Gastroesophageal sphincter (tissue), 4 donors: ENCODE results near the gene ZRANB3. TPM values are rescaled to one million over a fixed set of nuclear protein-coding genes. Genes with fewer than 3 reads are reported as not detected.
"Not testable (repeated sequence)": the region's sequence is repeated elsewhere in the genome, so short reads cannot be mapped to it uniquely, and the experiment has no call there.

Experiments used
- ATAC-seq: fragments of 150-250 bp; one replicate; pipeline ENCODE4 v1.9.1; 2016; ENCODE audit warnings: mild to moderate bottlenecking, moderate library complexity
- H3K27ac ChIP-seq, 4 donors: fragments of 200-600 bp; sonication (generic) in 3 of 4; 1 replicate in 3 of 4; 2 replicates in 1 of 4; pipeline ENCODE4 v1.5.1; 2016 to 2019
- H3K27me3 ChIP-seq: fragments of 200-600 bp; sonication (generic); one replicate; pipeline ENCODE4 v1.5.1; 2019
- H3K36me3 ChIP-seq, 2 donors: fragments of 200-600 bp; sonication (generic); one replicate each; pipeline ENCODE4 v1.5.1; 2019; ENCODE audit warnings: control low read depth in 1 of 2
- H3K4me1 ChIP-seq, 3 donors: fragments of 200-600 bp; sonication (generic); 1 replicate in 2 of 3; 2 replicates in 1 of 3; pipeline ENCODE4 v1.5.1; 2016 to 2019; ENCODE audit warnings: control low read depth in 2 of 3
- H3K4me3 ChIP-seq, 2 donors: fragments of 200-600 bp; sonication (generic); one replicate each; pipeline ENCODE4 v1.5.1; 2019; ENCODE audit warnings: mild to moderate bottlenecking in 1 of 2, moderate library complexity in 1 of 2
- H3K9me3 ChIP-seq, 3 donors: fragments of 200-600 bp; sonication (generic); one replicate each; pipeline ENCODE4 v1.5.1; 2017 to 2019; ENCODE audit warnings: control low read depth in 2 of 3
- CTCF ChIP-seq, 4 experiments: fragments of 200-600 bp in 2 of 4; fragments of 450-650 bp in 2 of 4; sonication (generic) in 1 of 4; IDR thresholded peaks; one replicate each; pipeline ENCODE4 v1.5.1; 2017 to 2019; ENCODE audit warnings: antibody characterized with exemption in 4 of 4, mild to moderate bottlenecking in 2 of 4, moderate library complexity in 2 of 4
- EP300 ChIP-seq: sonication (generic); formaldehyde crosslinking; IDR thresholded peaks from one replicate; pipeline ENCODE4 v1.6.1; 2017; ENCODE audit warnings: antibody characterized with exemption, mild to moderate bottlenecking
- POLR2A ChIP-seq, 2 donors: fragments of 450-650 bp; IDR thresholded peaks; one replicate each; pipeline ENCODE4 v1.6.1; 2017; ENCODE audit warnings: antibody characterized with exemption in 2 of 2, mild to moderate bottlenecking in 2 of 2, moderate library complexity in 1 of 2
- POLR2AphosphoS5 ChIP-seq: sonication (generic); formaldehyde crosslinking; IDR thresholded peaks from one replicate; pipeline ENCODE4 v1.6.1; 2017; ENCODE audit warnings: antibody characterized with exemption
- WGBS, 2 donors: methylation state at CpG; one replicate each; pipeline ENCODE4 v1.1.5; 2018; ENCODE audit warnings: low coverage in 1 of 2; 5-methylcytosine and 5-hydroxymethylcytosine counted together
- total RNA-seq, 4 donors: library from RNA; depleted of rRNA; stranded (reverse); fragments of >200 nt; gene quantifications; one replicate each; pipeline ENCODE4 v1.1.0, GENCODE V29; 2016

ZRANB3 gene
- total RNA-seq, 4 donors from 2014 or later: 1.4 to 4.6 (median 2.4) TPM

- H3K27ac ChIP-seq: no peak overlapping the region
- no peak for ATAC-seq
- WGBS, 2 donors: 96 to 100% methylated on average over 3 of the region's 4 CpGs
- no peak overlapping the region for H3K4me3 ChIP-seq
- peaks cover 0 to 6% (median 0%) of the 10 kb centered on the region in 3 donors for H3K9me3 ChIP-seq
- TF ChIP-seq CTCF (IDR thresholded peaks at IDR 0.05) (no peak), POLR2A (IDR thresholded peaks at IDR 0.05) (no peak), POLR2AphosphoS5 (no peak), EP300 (no peak)
- H3K4me1 ChIP-seq: no peaks in the 10 kb centered on the region
- H3K36me3 ChIP-seq: no peaks in the 10 kb centered on the region
- H3K27me3 ChIP-seq: no peaks in the 10 kb centered on the region
Measured at GRCh38 chr2:135373702-135374101, 157.3 kb downstream of the ZRANB3 start.

GRCh38 chr2:135349941-135350340 lies 181.1 kb downstream of the ZRANB3 start:
- WGBS, 2 donors: 90 to 97% methylated on average over 5 to 6 of the region's 6 CpGs
- H3K27ac ChIP-seq: no peak overlapping the region
- no peak for ATAC-seq
- H3K27me3 ChIP-seq: no peaks in the 10 kb centered on the region
- H3K4me1 ChIP-seq: no peaks in the 10 kb centered on the region
- H3K36me3 ChIP-seq: peaks cover 0 to 27% of the 10 kb centered on the region in 2 donors
- H3K9me3 ChIP-seq: peaks cover 0 to 12% (median 0%) of the 10 kb centered on the region in 3 donors
- no peak for TF ChIP-seq CTCF (IDR thresholded peaks at IDR 0.05)
- TF ChIP-seq POLR2A (IDR thresholded peaks at IDR 0.05): no peak
- no peak for TF ChIP-seq POLR2AphosphoS5
- no peak for TF ChIP-seq EP300
- H3K4me3 ChIP-seq: no peak overlapping the region

- H3K9me3 ChIP-seq: peaks cover 0 to 12% (median 0%) of the 10 kb centered on the region in 3 donors
- ATAC-seq, H3K4me3 ChIP-seq, H3K4me1 ChIP-seq, H3K27ac ChIP-seq, H3K27me3 ChIP-seq: not testable (repeated sequence)
- H3K36me3 ChIP-seq: peaks cover 0 to 27% of the 10 kb centered on the region in 2 donors
- 97 to 100% methylated on average over 2 to 5 of the region's 5 CpGs for WGBS, 2 donors
Measured at GRCh38 chr2:135348096-135348704, 182.8 kb downstream of the ZRANB3 start.

- WGBS, 2 donors: 68 to 69% methylated on average over 3 of the region's 3 CpGs
- ATAC-seq: no peak
Measured at GRCh38 chr2:135337071-135337470, 193.9 kb downstream of the ZRANB3 start.

GRCh38 chr2:135335256-135335655 lies 195.8 kb downstream of the ZRANB3 start:
- Histone ChIP-seq H3K36me3 (peaks cover 0 to 10% of the 10 kb centered on the region in 2 donors), H3K4me1 (no peaks in the 10 kb centered on the region), H3K27me3 (no peaks in the 10 kb centered on the region), H3K27ac (no peak overlapping the region), H3K9me3 (peaks cover 0 to 3% (median 0%) of the 10 kb centered on the region in 3 donors), H3K4me3 (no peak overlapping the region)
- no peak for ATAC-seq
- 93 to 100% methylated on average over 4 of the region's 4 CpGs for WGBS, 2 donors
- TF ChIP-seq POLR2AphosphoS5 (no peak), CTCF (IDR thresholded peaks at IDR 0.05) (no peak), EP300 (no peak), POLR2A (IDR thresholded peaks at IDR 0.05) (no peak)

More at GRCh38 chr2:135337071-135337470, 193.9 kb downstream of the ZRANB3 start:
- peaks cover 0 to 4% (median 0%) of the 10 kb centered on the region in 3 donors for H3K9me3 ChIP-seq
- no peaks in the 10 kb centered on the region for H3K4me1 ChIP-seq
- no peak for TF ChIP-seq POLR2A (IDR thresholded peaks at IDR 0.05)
- no peak for TF ChIP-seq CTCF (IDR thresholded peaks at IDR 0.05)
- TF ChIP-seq POLR2AphosphoS5: no peak
- TF ChIP-seq EP300: no peak
- no peak overlapping the region for H3K4me3 ChIP-seq
- no peak overlapping the region for H3K27ac ChIP-seq
- H3K27me3 ChIP-seq: no peaks in the 10 kb centered on the region
- H3K36me3 ChIP-seq: peaks cover 0 to 10% of the 10 kb centered on the region in 2 donors
